HepG2 (cell line): Measurements from ENCODE around the gene CERS1. TPM values are rescaled to one million over a fixed set of nuclear protein-coding genes. Genes with fewer than 3 reads are reported as not detected.

Experiments used
- AGO1 ChIP-seq: fragments of 200-400 bp; formaldehyde crosslinking; IDR thresholded peaks from 2 replicates; pipeline ENCODE4 v1.6.1; 2017; ENCODE audit warnings: mild to moderate bottlenecking, low read depth, low read length, moderate library complexity; ENCODE audit not compliant: poor library complexity, severe bottlenecking
- CBX1 ChIP-seq: IDR thresholded peaks from one replicate; pipeline ENCODE4 v1.6.1; 2016; ENCODE audit warnings: antibody characterized with exemption, low read depth
- CTCF ChIP-seq: sonication (generic); formaldehyde crosslinking; IDR thresholded peaks from 2 replicates; pipeline ENCODE4 v1.5.0; 2020; ENCODE audit warnings: mild to moderate bottlenecking, missing genetic modification reagents, moderate library complexity
- DNMT3B ChIP-seq: conservative IDR thresholded peaks from 2 replicates; pipeline ENCODE4 v1.6.1; 2016; ENCODE audit warnings: missing biosample characterization, control low read depth
- GPN1 ChIP-seq: sonication (generic); formaldehyde crosslinking; IDR thresholded peaks from 2 replicates; pipeline ENCODE4 v1.5.1; 2020; ENCODE audit warnings: missing genetic modification reagents, borderline replicate concordance
- GRHL1 ChIP-seq: sonication (generic); formaldehyde crosslinking; conservative IDR thresholded peaks from 2 replicates; pipeline ENCODE4 v1.8.0; 2022; ENCODE audit warnings: missing genetic modification reagents
- HDAC1 ChIP-seq: sonication (generic); formaldehyde crosslinking; IDR thresholded peaks from 2 replicates; pipeline ENCODE4 v1.5.1; 2020; ENCODE audit warnings: mild to moderate bottlenecking, missing genetic modification reagents
- HIC2 ChIP-seq: sonication (generic); formaldehyde crosslinking; IDR thresholded peaks from 2 replicates; pipeline ENCODE4 v1.9.0; 2022; ENCODE audit warnings: low read depth, missing genetic modification reagents
- HOXA7 ChIP-seq: sonication (generic); formaldehyde crosslinking; IDR thresholded peaks from 2 replicates; pipeline ENCODE4 v1.8.1; 2022; ENCODE audit warnings: mild to moderate bottlenecking, missing genetic modification reagents, moderate library complexity
- KDM2A ChIP-seq: sonication (generic); formaldehyde crosslinking; IDR thresholded peaks from 2 replicates; pipeline ENCODE4 v1.4.0; 2020; ENCODE audit warnings: low read depth, missing genetic modification reagents, borderline replicate concordance
- KDM5A ChIP-seq: fragments of 200-600 bp; sonication (generic); IDR thresholded peaks from 2 replicates; pipeline ENCODE4 v1.7.0; 2018; ENCODE audit warnings: antibody characterized with exemption, mild to moderate bottlenecking, low read length, borderline replicate concordance
- PRPF4 ChIP-seq: fragments of 200-400 bp; formaldehyde crosslinking; IDR thresholded peaks from 2 replicates; pipeline ENCODE4 v1.6.1; 2016; ENCODE audit warnings: low read length, low read depth; ENCODE audit not compliant: poor library complexity, severe bottlenecking
- RFXANK ChIP-seq: IDR thresholded peaks from 2 replicates; pipeline ENCODE4 v1.6.1; 2016
- SYNCRIP ChIP-seq: fragments of 200-400 bp; formaldehyde crosslinking; IDR thresholded peaks from 2 replicates; pipeline ENCODE4 v1.6.1; 2018; ENCODE audit warnings: mild to moderate bottlenecking, low read depth, low read length; ENCODE audit not compliant: insufficient read depth
- XBP1 ChIP-seq: sonication (generic); formaldehyde crosslinking; IDR thresholded peaks from 2 replicates; pipeline ENCODE4 v1.5.0; 2020; ENCODE audit warnings: missing genetic modification reagents
- ZNF205 ChIP-seq: IDR thresholded peaks from 2 replicates; pipeline ENCODE4 v1.6.1; 2018; ENCODE audit warnings: missing biosample characterization, missing genetic modification reagents
- ZNF235 ChIP-seq: sonication (generic); formaldehyde crosslinking; IDR thresholded peaks from 2 replicates; pipeline ENCODE4 v1.8.1; 2023; ENCODE audit warnings: mild to moderate bottlenecking, missing genetic modification reagents, borderline replicate concordance
- ZNF282 ChIP-seq: fragments of 450-650 bp; IDR thresholded peaks from 2 replicates; pipeline ENCODE4 v1.6.1; 2018; ENCODE audit not compliant: partially characterized antibody
- ZNF512 ChIP-seq: sonication (generic); formaldehyde crosslinking; IDR thresholded peaks from 2 replicates; pipeline ENCODE4 v1.4.0; 2020; ENCODE audit warnings: mild to moderate bottlenecking, missing genetic modification reagents
- ZNF572 ChIP-seq: sonication (generic); formaldehyde crosslinking; IDR thresholded peaks from 2 replicates; pipeline ENCODE4 v1.5.1; 2020; ENCODE audit warnings: mild to moderate bottlenecking, missing genetic modification reagents
- ZNF710 ChIP-seq: sonication (generic); formaldehyde crosslinking; IDR thresholded peaks from 2 replicates; pipeline ENCODE4 v1.5.0; 2020; ENCODE audit warnings: mild to moderate bottlenecking, missing genetic modification reagents, borderline replicate concordance
- ZNF766 ChIP-seq: sonication (generic); formaldehyde crosslinking; IDR thresholded peaks from 2 replicates; pipeline ENCODE4 v1.5.0; 2020; ENCODE audit warnings: missing genetic modification reagents, borderline replicate concordance
- ZNF879 ChIP-seq: sonication (generic); formaldehyde crosslinking; IDR thresholded peaks from 2 replicates; pipeline ENCODE4 v1.8.1; 2023; ENCODE audit warnings: missing genetic modification reagents
- polyA plus RNA-seq, 8 experiments: library from polyadenylated mRNA; depleted of rRNA in 3 of 8; stranded (reverse) in 7 of 8; unstranded in 1 of 8; fragments of >200 nt; fragmentation: Illumina TruSeq in 4 of 8; extraction: Trizol in 4 of 8; gene quantifications; 2 replicates each; pipeline versions ENCODE4 v1.2.1 to v1.2.3, GENCODE V29; 2011 to 2016; ENCODE audit warnings: low read depth in 4 of 8, missing spikeins in 1 of 8, mixed read lengths in 1 of 8; ENCODE audit not compliant: insufficient read depth in 1 of 8
- total RNA-seq, 5 experiments: library from RNA; depleted of rRNA; stranded (reverse); fragments of >200 nt; fragmentation: Illumina TruSeq; extraction: Trizol; gene quantifications; 2 replicates each; pipeline ENCODE4 v1.2.3, GENCODE V29; 2016; ENCODE audit warnings: low read depth in 1 of 5

CERS1 gene
- total and polyA plus RNA-seq, 2 of the 13 experiments (the other 11 are each of a cell fraction or from before 2014, with no cell fraction given): 4.6 to 9.8 TPM

GRCh38 chr19:18919900-18920214 lies 23.9 kb upstream of the CERS1 start (continued):
- TF ChIP-seq ZNF512 (CRISPR knock-in tag) (no peak), PRPF4 (no peak), GRHL1 (CRISPR knock-in tag) (no peak), ZNF572 (CRISPR knock-in tag) (0 out of 2 replicates have a peak, but pooled peaks have one; percentile 25), CBX1 (peak; percentile 1), XBP1 (no peak), ZNF282 (no peak), ZNF879 (0 out of 2 replicates have a peak, but pooled peaks have one; percentile 25), ZNF710 (CRISPR knock-in tag) (no peak), ZNF205 (CRISPR knock-in tag) (0 out of 2 replicates have a peak, but pooled peaks have one; percentile 1), ZNF235 (no peak), HIC2 (CRISPR knock-in tag) (peak; percentile 34; the same call in 1 of the 2 replicates), HOXA7 (no peak), HDAC1 (CRISPR knock-in tag) (no peak; the same call in 1 of the 2 replicates), GPN1 (CRISPR knock-in tag) (no peak), SYNCRIP (no peak), CTCF (CRISPR knock-in tag) (no peak), KDM5A (peak; percentile 96), AGO1 (no peak), DNMT3B (no peak), ZNF766 (CRISPR knock-in tag) (no peak), RFXANK (CRISPR knock-in tag) (no peak), KDM2A (CRISPR knock-in tag) (peak; percentile 36; the same call in 1 of the 2 replicates)
